Adrenal gland (tissue), 12 donors: ENCODE data around the gene RYR3. TPM values are rescaled to one million over a fixed set of nuclear protein-coding genes. Genes with fewer than 3 reads are reported as not detected.

Experiments
- DNase-seq, 7 donors: peaks; one replicate each; pipeline ENCODE4 v3.0.0-alpha.2; 2019 to 2020
- H3K27ac ChIP-seq, 5 donors: fragments of 200-600 bp; sonication (generic) in 4 of 5; 1 replicate in 3 of 5; 2 replicates in 2 of 5; pipeline versions ENCODE4 v1.5.1 to v1.8.0; 2016 to 2020; ENCODE audit warnings: mild to moderate bottlenecking in 1 of 5
- H3K27me3 ChIP-seq: fragments of 200-600 bp; 2 replicates; pipeline ENCODE4 v1.8.0; 2021
- H3K36me3 ChIP-seq, 2 donors: fragments of 200-600 bp; replicated peaks in 1 of 2; 1 replicate in 1 of 2; 2 replicates in 1 of 2; pipeline versions ENCODE4 v1.5.1 to v1.8.0; 2018 to 2022
- H3K4me1 ChIP-seq, 2 donors: fragments of 200-600 bp; replicated peaks in 1 of 2; 1 replicate in 1 of 2; 2 replicates in 1 of 2; pipeline versions ENCODE4 v1.5.1 to v1.8.0; 2018 to 2021
- H3K4me3 ChIP-seq, 4 donors: fragments of 200-600 bp; sonication (generic) in 3 of 4; one replicate each; pipeline ENCODE4 v1.5.1; 2016 to 2018
- H3K9me3 ChIP-seq, 3 donors: fragments of 200-600 bp; sonication (generic) in 1 of 3; replicated peaks in 1 of 3; 1 replicate in 2 of 3; 2 replicates in 1 of 3; pipeline versions ENCODE4 v1.5.1 to v1.8.0; 2016 to 2021
- POLR2A ChIP-seq, 2 donors: fragments of 450-650 bp; IDR thresholded peaks; one replicate each; pipeline ENCODE4 v1.6.1; 2017; ENCODE audit warnings: antibody characterized with exemption in 2 of 2, mild to moderate bottlenecking in 2 of 2, moderate library complexity in 1 of 2
- WGBS, 4 donors: extraction: QIAGEN DNeasy Blood & Tissue Kit in 2 of 4; methylation state at CpG; one replicate each; pipeline versions ENCODE4 v1.1.5 to v1.1.7; 2013 to 2017; 5-methylcytosine and 5-hydroxymethylcytosine counted together
- intact Hi-C, 2 donors: fragments of 100-400 bp; cut with DNase I; formaldehyde crosslinking; loops; one replicate each; pipeline versions ENCODE4 v1.14.1 to v1.15.0; 2022 to 2023
- polyA plus RNA-seq, 3 donors: library from polyadenylated mRNA; stranded (reverse); fragments of 200-250 nt in 2 of 3; fragments of 350-450 nt in 1 of 3; fragmentation: Illumina TruSeq in 1 of 3; extraction: RNeasy Lipid Tissue Mini Kit (QIAGEN cat#74804) in 1 of 3; gene quantifications; one replicate each; pipeline ENCODE4 v1.2.3, GENCODE V29; 2013 to 2014
- total RNA-seq, 9 donors: library from RNA; depleted of rRNA in 4 of 9; stranded (reverse); fragments of >200 nt in 4 of 9; fragments of 120-200 nt in 1 of 9; fragmentation: NEBNext Ultra II Directional in 1 of 9; extraction: Animal tissue kit (Norgen Biotek cat#: 25700) in 1 of 9; gene quantifications; one replicate each; pipeline versions ENCODE4 v1.1.0 to v1.2.4, GENCODE V29; 2013 to 2023
- TF ChIP-seq, protein P1 (sequence below), 6 experiments: fragments of 450-650 bp in 4 of 6; fragments of 200-600 bp in 2 of 6; sonication (generic) in 1 of 6; IDR thresholded peaks; 1 replicate in 5 of 6; 2 replicates in 1 of 6; pipeline versions ENCODE4 v1.5.1 to v1.8.0; 2016 to 2021; ENCODE audit warnings: antibody characterized with exemption in 6 of 6, mild to moderate bottlenecking in 2 of 6, moderate library complexity in 1 of 6
- donor health status: healthy with polysubstance abuse.
- donor health status: Bipolar disorder and iron deficiency.
- donor health status: DM: yes; HTN: yes; CAD: no.
- donor health status: DM: no; HTN: no; CAD: no.
- donor health status: DM: no; HTN: no; CAD: no.
- donor health status: DM: yes; HTN: yes; CAD: no.

Gene RYR3
- total and polyA plus RNA-seq, 12 donors, result 0.32 to 60.7 (median 3.4) TPM

DNA sequence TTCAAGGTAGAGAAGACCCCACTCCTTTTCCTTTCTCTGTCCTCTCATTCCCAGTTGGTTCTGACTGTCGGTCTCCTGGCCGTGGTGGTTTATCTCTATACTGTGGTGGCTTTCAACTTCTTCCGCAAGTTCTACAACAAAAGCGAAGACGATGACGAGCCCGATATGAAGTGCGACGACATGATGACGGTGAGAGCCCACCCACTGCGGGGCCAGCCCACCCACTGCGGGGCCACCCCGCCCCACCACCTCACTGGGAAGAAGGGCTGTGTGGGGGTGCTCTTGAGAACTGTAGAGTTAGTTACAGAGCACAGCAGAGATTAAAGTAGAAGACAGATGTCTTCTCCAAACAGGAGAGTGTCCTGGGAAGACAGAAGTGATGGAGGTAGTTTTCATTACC is 547.0 kb downstream of the RYR3 start:
- no peaks in the 10 kb centered on the region for H3K9me3 ChIP-seq
- TF ChIP-seq, protein P1, sequence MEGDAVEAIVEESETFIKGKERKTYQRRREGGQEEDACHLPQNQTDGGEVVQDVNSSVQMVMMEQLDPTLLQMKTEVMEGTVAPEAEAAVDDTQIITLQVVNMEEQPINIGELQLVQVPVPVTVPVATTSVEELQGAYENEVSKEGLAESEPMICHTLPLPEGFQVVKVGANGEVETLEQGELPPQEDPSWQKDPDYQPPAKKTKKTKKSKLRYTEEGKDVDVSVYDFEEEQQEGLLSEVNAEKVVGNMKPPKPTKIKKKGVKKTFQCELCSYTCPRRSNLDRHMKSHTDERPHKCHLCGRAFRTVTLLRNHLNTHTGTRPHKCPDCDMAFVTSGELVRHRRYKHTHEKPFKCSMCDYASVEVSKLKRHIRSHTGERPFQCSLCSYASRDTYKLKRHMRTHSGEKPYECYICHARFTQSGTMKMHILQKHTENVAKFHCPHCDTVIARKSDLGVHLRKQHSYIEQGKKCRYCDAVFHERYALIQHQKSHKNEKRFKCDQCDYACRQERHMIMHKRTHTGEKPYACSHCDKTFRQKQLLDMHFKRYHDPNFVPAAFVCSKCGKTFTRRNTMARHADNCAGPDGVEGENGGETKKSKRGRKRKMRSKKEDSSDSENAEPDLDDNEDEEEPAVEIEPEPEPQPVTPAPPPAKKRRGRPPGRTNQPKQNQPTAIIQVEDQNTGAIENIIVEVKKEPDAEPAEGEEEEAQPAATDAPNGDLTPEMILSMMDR (IDR thresholded peaks at IDR 0.05), result no peak
- no peak for TF ChIP-seq POLR2A (IDR thresholded peaks at IDR 0.05)
- intact Hi-C loops, result no loop called here
- H3K4me3 ChIP-seq, result no peak overlapping the region
- DNase-seq, result no peak
- 98 to 99% (median 98%) methylated on average over 13 of the region's 13 CpGs for WGBS, 4 donors
- H3K4me1 ChIP-seq, result no peaks in the 10 kb centered on the region
- H3K36me3 ChIP-seq, result no peaks in the 10 kb centered on the region
- no peak overlapping the region for H3K27ac ChIP-seq
- no peaks in the 10 kb centered on the region for H3K27me3 ChIP-seq

DNA sequence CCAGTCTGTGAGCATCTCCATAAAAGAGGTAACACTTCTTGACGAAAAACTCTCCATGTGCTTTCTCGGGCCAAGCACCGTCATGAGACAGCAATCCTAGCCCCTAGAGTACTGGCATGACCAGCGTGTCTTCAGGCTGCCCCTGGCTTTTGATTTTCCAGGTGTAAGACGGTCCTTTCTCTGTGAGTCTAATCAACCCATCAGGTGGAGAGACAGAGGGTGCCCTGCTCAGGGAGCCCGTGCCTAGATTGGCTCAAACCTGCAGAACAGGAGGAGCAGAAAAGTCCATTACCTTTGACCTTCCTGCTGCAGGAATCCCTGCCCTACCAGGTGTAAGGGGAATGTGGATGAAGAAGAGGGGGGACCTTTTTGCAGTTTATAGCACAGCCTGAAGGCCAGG is 548.1 kb downstream of the RYR3 start:
- H3K4me1 ChIP-seq, result no peaks in the 10 kb centered on the region
- no peaks in the 10 kb centered on the region for H3K9me3 ChIP-seq
- no peak overlapping the region for H3K27ac ChIP-seq
- H3K4me3 ChIP-seq, result no peak overlapping the region
- no peak for DNase-seq
- H3K27me3 ChIP-seq, result no peaks in the 10 kb centered on the region
- intact Hi-C loops, result no loop called here
- 93 to 97% (median 97%) methylated on average over 5 to 6 of the region's 6 CpGs for WGBS, 4 donors
- no peaks in the 10 kb centered on the region for H3K36me3 ChIP-seq
- TF ChIP-seq, protein P1 (IDR thresholded peaks at IDR 0.05), result no peak
- no peak for TF ChIP-seq POLR2A (IDR thresholded peaks at IDR 0.05)

DNA sequence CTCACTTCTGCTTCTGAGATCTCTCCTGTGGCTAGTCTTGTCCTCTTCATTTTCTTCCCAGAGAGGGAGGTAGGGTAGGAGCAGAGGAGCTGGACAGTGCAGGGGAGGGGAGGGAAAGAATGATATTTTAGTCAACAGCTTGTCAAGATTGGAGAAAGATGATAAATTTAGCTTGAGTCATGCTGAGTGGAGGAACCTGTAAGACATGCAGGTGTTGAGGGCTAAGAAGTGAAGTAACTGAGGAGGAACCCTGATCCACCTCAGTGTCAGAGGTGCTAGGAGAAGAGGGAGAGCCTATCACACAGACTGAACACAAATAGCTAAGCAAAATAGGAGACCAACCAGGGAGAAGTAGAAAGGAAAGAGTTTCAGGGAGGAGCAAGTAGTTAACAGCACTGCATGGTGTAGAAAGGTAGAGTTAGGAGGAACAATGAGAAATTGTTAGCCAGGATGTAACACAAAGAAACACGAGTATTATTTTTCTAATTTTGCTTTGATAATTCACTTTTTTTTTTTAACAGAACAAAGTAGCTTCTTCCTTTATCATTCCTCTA is 549.3 kb downstream of the RYR3 start:
- H3K4me1 ChIP-seq, result no peaks in the 10 kb centered on the region
- no peaks in the 10 kb centered on the region for H3K9me3 ChIP-seq
- H3K27ac ChIP-seq, result no peak overlapping the region
- no peak for DNase-seq
- H3K36me3 ChIP-seq, result no peaks in the 10 kb centered on the region
- intact Hi-C loops, result no loop called here
- 74 to 93% (median 78%) methylated on average over 1 of the region's 1 CpG for WGBS, 4 donors
- no peaks in the 10 kb centered on the region for H3K27me3 ChIP-seq
- TF ChIP-seq, protein P1 (IDR thresholded peaks at IDR 0.05), result no peak
- no peak for TF ChIP-seq POLR2A (IDR thresholded peaks at IDR 0.05)
- no peak overlapping the region for H3K4me3 ChIP-seq

DNA sequence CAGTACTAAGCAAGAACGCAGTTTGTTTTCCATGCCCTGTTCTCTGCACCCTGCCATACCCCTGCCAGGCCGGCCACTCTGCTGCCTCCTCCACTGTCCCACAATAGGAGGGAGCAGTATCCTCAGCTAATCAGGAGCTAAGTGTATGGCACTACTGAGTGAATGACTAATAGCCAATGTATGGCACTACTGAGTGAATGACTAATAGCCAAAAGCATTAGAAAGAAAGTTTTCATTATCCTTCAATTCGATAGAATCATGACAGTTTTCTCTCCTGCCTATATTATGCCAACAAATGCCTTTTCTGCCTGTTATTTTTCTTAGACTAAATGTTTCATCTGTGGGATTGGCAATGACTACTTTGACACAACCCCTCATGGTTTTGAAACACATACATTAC is 550.0 kb downstream of the RYR3 start:
- 90 to 96% (median 93%) methylated on average over 3 of the region's 3 CpGs for WGBS, 4 donors
- DNase-seq, result no peak
- intact Hi-C loops, result no loop called here
- Histone ChIP-seq H3K4me3 (no peak overlapping the region), H3K4me1 (no peaks in the 10 kb centered on the region), H3K36me3 (no peaks in the 10 kb centered on the region), H3K27me3 (no peaks in the 10 kb centered on the region), H3K27ac (no peak overlapping the region), H3K9me3 (no peaks in the 10 kb centered on the region)
- TF ChIP-seq POLR2A (IDR thresholded peaks at IDR 0.05), result no peak
- TF ChIP-seq, protein P1 (IDR thresholded peaks at IDR 0.05), result no peak
